DOHH2 (cell line): ENCODE results near the gene PTGR3.

Experiments
- H3F3A ChIP-seq: fragments of 200-600 bp; sonication (generic), shearing (Covaris generic); 2 replicates; pipeline ENCODE4 v1.6.0; 2016; ENCODE audit warnings: antibody characterized with exemption, mild to moderate bottlenecking; ENCODE audit not compliant: control insufficient read depth, insufficient read depth
- H3K27ac ChIP-seq: fragments of 200-600 bp; sonication (generic); 2 replicates; pipeline ENCODE4 v1.5.1; 2014; ENCODE audit warnings: low read depth, mild to moderate bottlenecking, low read length, moderate library complexity
- H3K27me3 ChIP-seq: fragments of 200-600 bp; sonication (generic); 2 replicates; pipeline ENCODE4 v1.6.1; 2014; ENCODE audit warnings: mild to moderate bottlenecking, low read length, mixed read lengths; ENCODE audit not compliant: control insufficient read depth
- H3K36me3 ChIP-seq: fragments of 200-600 bp; sonication (generic); 2 replicates; pipeline ENCODE4 v1.6.1; 2014; ENCODE audit warnings: mild to moderate bottlenecking, low read length, moderate library complexity, mixed read lengths; ENCODE audit not compliant: control insufficient read depth
- H3K4me1 ChIP-seq: fragments of 200-600 bp; sonication (generic); 2 replicates; pipeline ENCODE4 v1.6.1; 2014; ENCODE audit warnings: mild to moderate bottlenecking, low read length, mixed read lengths; ENCODE audit not compliant: control insufficient read depth
- H3K4me2 ChIP-seq: fragments of 200-600 bp; sonication (generic); 2 replicates; pipeline ENCODE4 v1.6.0; 2014; ENCODE audit warnings: mild to moderate bottlenecking, low read length, moderate library complexity
- H3K4me3 ChIP-seq: fragments of 200-600 bp; sonication (generic); 2 replicates; pipeline ENCODE4 v1.5.1; 2014; ENCODE audit warnings: mild to moderate bottlenecking, low read length, mixed read lengths
- H3K79me2 ChIP-seq: fragments of 200-600 bp; sonication (generic); 2 replicates; pipeline ENCODE4 v1.6.1; 2014; ENCODE audit warnings: mild to moderate bottlenecking, low read length, mixed read lengths; ENCODE audit not compliant: control insufficient read depth
- H3K9me2 ChIP-seq: fragments of 200-600 bp; sonication (generic); replicated peaks from 2 replicates; pipeline ENCODE4 v1.6.1; 2014; ENCODE audit warnings: mild to moderate bottlenecking, low read length, mixed read lengths; ENCODE audit not compliant: control insufficient read depth
- H3K9me3 ChIP-seq: fragments of 200-600 bp; sonication (generic); 2 replicates; pipeline ENCODE4 v1.6.1; 2014; ENCODE audit warnings: antibody characterized with exemption, low read length, mixed read lengths; ENCODE audit not compliant: control insufficient read depth, insufficient read depth
- H4K20me1 ChIP-seq: fragments of 200-600 bp; sonication (generic); 2 replicates; pipeline ENCODE4 v1.6.0; 2014; ENCODE audit warnings: low read depth, mild to moderate bottlenecking, antibody characterized with exemption, low read length, moderate library complexity; ENCODE audit not compliant: control insufficient read depth, insufficient read depth
- EZH2phosphoT487 ChIP-seq: fragments of 200-600 bp; sonication (generic); IDR thresholded peaks from 2 replicates; pipeline ENCODE4 v1.6.1; 2017; ENCODE audit warnings: borderline replicate concordance, mild to moderate bottlenecking, antibody characterized with exemption, low read length, moderate library complexity, mixed read lengths
- TF ChIP-seq, protein P1 (sequence below): fragments of 200-600 bp; sonication (generic); IDR thresholded peaks from one replicate; pipeline ENCODE4 v1.5.1; 2014; ENCODE audit warnings: antibody characterized with exemption, mild to moderate bottlenecking, low read depth, low read length; ENCODE audit not compliant: poor library complexity, severe bottlenecking

PTGR3 gene

GRCh38 chr18:75162467-75162866 lies 46.5 kb downstream of the PTGR3 start:
- Histone ChIP-seq H3K36me3 (no peaks in the 10 kb centered on the region), H3K4me2 (no peak overlapping the region), H3K27ac (no peak overlapping the region), H3F3A (no peaks in the 10 kb centered on the region), H4K20me1 (no peaks in the 10 kb centered on the region), H3K9me2 (no peaks in the 10 kb centered on the region), H3K4me1 (peaks cover 4% of the 10 kb centered on the region; the same call in 1 of the 2 replicates), H3K79me2 (no peaks in the 10 kb centered on the region), H3K4me3 (no peak overlapping the region), H3K27me3 (peaks cover 12% of the 10 kb centered on the region), H3K9me3 (no peaks in the 10 kb centered on the region)
- TF ChIP-seq, protein P1, sequence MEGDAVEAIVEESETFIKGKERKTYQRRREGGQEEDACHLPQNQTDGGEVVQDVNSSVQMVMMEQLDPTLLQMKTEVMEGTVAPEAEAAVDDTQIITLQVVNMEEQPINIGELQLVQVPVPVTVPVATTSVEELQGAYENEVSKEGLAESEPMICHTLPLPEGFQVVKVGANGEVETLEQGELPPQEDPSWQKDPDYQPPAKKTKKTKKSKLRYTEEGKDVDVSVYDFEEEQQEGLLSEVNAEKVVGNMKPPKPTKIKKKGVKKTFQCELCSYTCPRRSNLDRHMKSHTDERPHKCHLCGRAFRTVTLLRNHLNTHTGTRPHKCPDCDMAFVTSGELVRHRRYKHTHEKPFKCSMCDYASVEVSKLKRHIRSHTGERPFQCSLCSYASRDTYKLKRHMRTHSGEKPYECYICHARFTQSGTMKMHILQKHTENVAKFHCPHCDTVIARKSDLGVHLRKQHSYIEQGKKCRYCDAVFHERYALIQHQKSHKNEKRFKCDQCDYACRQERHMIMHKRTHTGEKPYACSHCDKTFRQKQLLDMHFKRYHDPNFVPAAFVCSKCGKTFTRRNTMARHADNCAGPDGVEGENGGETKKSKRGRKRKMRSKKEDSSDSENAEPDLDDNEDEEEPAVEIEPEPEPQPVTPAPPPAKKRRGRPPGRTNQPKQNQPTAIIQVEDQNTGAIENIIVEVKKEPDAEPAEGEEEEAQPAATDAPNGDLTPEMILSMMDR: no peak
- TF ChIP-seq EZH2phosphoT487: no peak

- peak overlapping the region; percentile 73 for H3K4me3 ChIP-seq
- H3K27me3 ChIP-seq: peaks cover 12% of the 10 kb centered on the region
- H3K4me1 ChIP-seq: peaks cover 4% of the 10 kb centered on the region; the same call in 1 of the 2 replicates
- H3K4me2 ChIP-seq: peak overlapping the region; percentile 78
- no peaks in the 10 kb centered on the region for H3K79me2 ChIP-seq
- H3K27ac ChIP-seq: no peak overlapping the region
- H3K9me3 ChIP-seq: no peaks in the 10 kb centered on the region
- no peaks in the 10 kb centered on the region for H3F3A ChIP-seq
- no peaks in the 10 kb centered on the region for H3K36me3 ChIP-seq
- H3K9me2 ChIP-seq: no peaks in the 10 kb centered on the region
- H4K20me1 ChIP-seq: no peaks in the 10 kb centered on the region
- TF ChIP-seq, protein P1: peak; percentile 14
- no peak for TF ChIP-seq EZH2phosphoT487
Measured at GRCh38 chr18:75161256-75162028, 47.5 kb downstream of the PTGR3 start.

- H3K9me3 ChIP-seq: no peaks in the 10 kb centered on the region
- H3K36me3 ChIP-seq: no peaks in the 10 kb centered on the region
- no peaks in the 10 kb centered on the region for H4K20me1 ChIP-seq
- no peak for TF ChIP-seq EZH2phosphoT487
- TF ChIP-seq, protein P1: no peak
- peaks cover 12% of the 10 kb centered on the region for H3K27me3 ChIP-seq
- H3K4me3 ChIP-seq: no peak overlapping the region
- H3K9me2 ChIP-seq: no peaks in the 10 kb centered on the region
- H3F3A ChIP-seq: no peaks in the 10 kb centered on the region
- H3K4me1 ChIP-seq: peaks cover 4% of the 10 kb centered on the region; the same call in 1 of the 2 replicates
- H3K27ac ChIP-seq: no peak overlapping the region
- H3K4me2 ChIP-seq: no peak overlapping the region
- no peaks in the 10 kb centered on the region for H3K79me2 ChIP-seq
Measured at GRCh38 chr18:75160364-75160763, 48.6 kb downstream of the PTGR3 start.
